Right lobe of liver (tissue), 4 donors: Measurements from ENCODE around the gene PEX16.

Experiments used
- CTCF ChIP-seq, 4 donors: fragments of 200-600 bp in 3 of 4; fragments of 450-650 bp in 1 of 4; IDR thresholded peaks; one replicate each; pipeline versions ENCODE4 v1.5.1 to v1.8.0; 2016 to 2022; ENCODE audit warnings: antibody characterized with exemption in 4 of 4, mild to moderate bottlenecking in 2 of 4
- POLR2A ChIP-seq: fragments of 450-650 bp; IDR thresholded peaks from one replicate; pipeline ENCODE4 v1.6.1; 2017; ENCODE audit warnings: antibody characterized with exemption, mild to moderate bottlenecking
- donor health status: DM: no; HTN: no; CAD: no.
- donor health status: DM: no; HTN: no; CAD: no.
- donor health status: DM: no; HTN: yes; CAD: no.

GRCh38 chr11:45917286-45917622 lies 423 bp downstream of the PEX16 start:
- no peak for TF ChIP-seq CTCF (IDR thresholded peaks at IDR 0.05)
- no peak for TF ChIP-seq POLR2A
